H1 (cell line): ENCODE results near the gene TCAP.

Source experiments
- BACH1 ChIP-seq: IDR thresholded peaks from 2 replicates; pipeline ENCODE4 v1.6.1; 2012; ENCODE audit warnings: low read length, improper control_type of control experiment
- POLR2A ChIP-seq, 2 experiments: IDR thresholded peaks; 1 replicate in 1 of 2; 2 replicates in 1 of 2; pipeline ENCODE4 v1.6.1; 2011; ENCODE audit warnings: low read depth in 2 of 2, low read length in 2 of 2, mild to moderate bottlenecking in 2 of 2; ENCODE audit errors: control extremely low read depth in 1 of 2
- RFX5 ChIP-seq: IDR thresholded peaks from 2 replicates; pipeline ENCODE4 v1.6.1; 2011; ENCODE audit warnings: low read depth, low read length, improper control_type of control experiment, borderline replicate concordance
- SIN3A ChIP-seq, 2 experiments: IDR thresholded peaks in 1 of 2; conservative IDR thresholded peaks in 1 of 2; 2 replicates each; pipeline ENCODE4 v1.6.1; 2011 to 2012; ENCODE audit warnings: low read length in 2 of 2, improper control_type of control experiment in 1 of 2, low read depth in 1 of 2, mild to moderate bottlenecking in 1 of 2
- TF ChIP-seq, protein P1 (sequence below), 3 experiments: IDR thresholded peaks; 1 replicate in 2 of 3; 2 replicates in 1 of 3; pipeline versions ENCODE4 v1.5.1 to v1.6.1; 2011; ENCODE audit warnings: low read length in 3 of 3, mild to moderate bottlenecking in 3 of 3, inconsistent platforms in 2 of 3, low read depth in 1 of 3, moderate library complexity in 1 of 3; ENCODE audit not compliant: insufficient read depth in 1 of 3; ENCODE audit errors: control extremely low read depth in 1 of 3

DNA sequence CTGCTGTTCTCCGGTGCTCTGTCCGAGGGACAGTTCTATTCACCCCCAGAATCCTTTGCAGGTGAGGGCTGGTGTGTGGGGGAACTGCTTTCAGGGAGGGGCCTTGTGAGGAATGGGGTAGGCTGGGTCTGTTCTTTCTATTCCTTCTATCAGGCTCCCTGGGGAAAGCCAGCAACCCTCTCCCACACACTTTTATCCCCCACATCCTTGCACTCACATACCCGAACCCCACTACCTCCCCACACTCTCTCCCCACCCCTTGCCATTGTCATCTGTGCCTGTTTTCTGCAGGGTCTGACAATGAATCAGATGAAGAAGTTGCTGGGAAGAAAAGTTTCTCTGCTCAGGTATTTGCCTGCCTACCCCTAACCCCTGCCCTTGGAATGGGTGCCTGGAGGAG lies 6.4 kb upstream of the TCAP start:
- TF ChIP-seq, protein P1, sequence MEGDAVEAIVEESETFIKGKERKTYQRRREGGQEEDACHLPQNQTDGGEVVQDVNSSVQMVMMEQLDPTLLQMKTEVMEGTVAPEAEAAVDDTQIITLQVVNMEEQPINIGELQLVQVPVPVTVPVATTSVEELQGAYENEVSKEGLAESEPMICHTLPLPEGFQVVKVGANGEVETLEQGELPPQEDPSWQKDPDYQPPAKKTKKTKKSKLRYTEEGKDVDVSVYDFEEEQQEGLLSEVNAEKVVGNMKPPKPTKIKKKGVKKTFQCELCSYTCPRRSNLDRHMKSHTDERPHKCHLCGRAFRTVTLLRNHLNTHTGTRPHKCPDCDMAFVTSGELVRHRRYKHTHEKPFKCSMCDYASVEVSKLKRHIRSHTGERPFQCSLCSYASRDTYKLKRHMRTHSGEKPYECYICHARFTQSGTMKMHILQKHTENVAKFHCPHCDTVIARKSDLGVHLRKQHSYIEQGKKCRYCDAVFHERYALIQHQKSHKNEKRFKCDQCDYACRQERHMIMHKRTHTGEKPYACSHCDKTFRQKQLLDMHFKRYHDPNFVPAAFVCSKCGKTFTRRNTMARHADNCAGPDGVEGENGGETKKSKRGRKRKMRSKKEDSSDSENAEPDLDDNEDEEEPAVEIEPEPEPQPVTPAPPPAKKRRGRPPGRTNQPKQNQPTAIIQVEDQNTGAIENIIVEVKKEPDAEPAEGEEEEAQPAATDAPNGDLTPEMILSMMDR (IDR thresholded peaks at IDR 0.05; ENCODE audit: control extremely low read depth in 1 of 3, insufficient read depth in 1 of 3, low read depth in 1 of 3, low read length in 3 of 3): no peak
- TF ChIP-seq BACH1: no peak
- no peak for TF ChIP-seq POLR2A (IDR thresholded peaks at IDR 0.05; ENCODE audit: control extremely low read depth in 1 of 2, low read depth in 2 of 2, low read length in 2 of 2)
- TF ChIP-seq RFX5: no peak
- no peak for TF ChIP-seq SIN3A (conservative IDR thresholded peaks at IDR 0.05 in 1 of 2, IDR thresholded peaks at IDR 0.05 in 1 of 2; ENCODE audit: low read depth in 1 of 2, low read length in 2 of 2)
